GM21360 (cell line): Measurements from ENCODE around the gene ANKRD11.
"Not testable (repeated sequence)": the region's sequence is repeated elsewhere in the genome, so short reads cannot be mapped to it uniquely, and the experiment has no call there.

Experiments used
- ATAC-seq: cut with Tn5 transposase; IDR thresholded peaks from one replicate; pipeline ENCODE4 v1.9.1; 2021; ENCODE audit warnings: mild to moderate bottlenecking, moderate library complexity; ENCODE audit not compliant: unreplicated experiment

ANKRD11 gene

DNA sequence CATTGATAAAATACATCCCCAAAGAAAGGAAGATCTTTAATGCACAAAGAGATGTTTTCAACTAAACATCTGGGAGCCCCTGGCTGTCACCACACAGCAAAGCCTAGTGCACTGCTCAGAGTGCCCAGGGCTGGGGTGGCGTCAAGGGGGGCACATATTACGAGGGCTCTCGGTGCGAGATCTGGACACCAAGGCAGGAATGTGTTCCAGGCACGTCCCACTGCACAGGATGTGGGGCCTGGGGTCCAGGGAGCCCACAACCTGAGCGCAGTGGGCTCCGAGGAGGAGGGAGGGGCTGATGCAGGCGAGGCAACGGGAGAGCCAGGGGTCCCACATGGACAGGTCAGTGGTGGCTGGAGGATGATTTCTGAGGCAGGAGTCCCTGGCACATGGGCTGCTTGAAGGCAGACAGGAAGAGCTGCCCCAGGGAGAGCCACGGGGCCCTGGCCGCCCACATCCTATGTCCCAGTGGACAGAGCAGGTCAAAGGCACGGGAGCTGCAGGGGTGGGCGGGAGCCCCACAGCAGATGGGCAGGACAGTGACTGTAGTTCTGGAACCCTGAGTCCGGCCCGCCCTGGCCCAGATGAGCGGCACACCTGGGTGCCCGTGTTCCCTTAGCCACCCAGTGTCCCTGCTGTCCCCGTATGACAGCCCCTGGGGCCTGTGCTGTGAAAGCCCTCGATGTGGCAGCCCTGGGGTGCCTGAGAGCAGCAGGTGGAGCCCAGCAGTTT lies 216.5 kb downstream of the ANKRD11 start:
- no peak for ATAC-seq

GRCh38 chr16:89272631-89273030 lies 217.7 kb downstream of the ANKRD11 start:
- ATAC-seq = no peak

GRCh38 chr16:89270666-89271345 lies 219.6 kb downstream of the ANKRD11 start:
- no peak for ATAC-seq

GRCh38 chr16:89269805-89270665 lies 220.3 kb downstream of the ANKRD11 start:
- ATAC-seq = no peak

DNA sequence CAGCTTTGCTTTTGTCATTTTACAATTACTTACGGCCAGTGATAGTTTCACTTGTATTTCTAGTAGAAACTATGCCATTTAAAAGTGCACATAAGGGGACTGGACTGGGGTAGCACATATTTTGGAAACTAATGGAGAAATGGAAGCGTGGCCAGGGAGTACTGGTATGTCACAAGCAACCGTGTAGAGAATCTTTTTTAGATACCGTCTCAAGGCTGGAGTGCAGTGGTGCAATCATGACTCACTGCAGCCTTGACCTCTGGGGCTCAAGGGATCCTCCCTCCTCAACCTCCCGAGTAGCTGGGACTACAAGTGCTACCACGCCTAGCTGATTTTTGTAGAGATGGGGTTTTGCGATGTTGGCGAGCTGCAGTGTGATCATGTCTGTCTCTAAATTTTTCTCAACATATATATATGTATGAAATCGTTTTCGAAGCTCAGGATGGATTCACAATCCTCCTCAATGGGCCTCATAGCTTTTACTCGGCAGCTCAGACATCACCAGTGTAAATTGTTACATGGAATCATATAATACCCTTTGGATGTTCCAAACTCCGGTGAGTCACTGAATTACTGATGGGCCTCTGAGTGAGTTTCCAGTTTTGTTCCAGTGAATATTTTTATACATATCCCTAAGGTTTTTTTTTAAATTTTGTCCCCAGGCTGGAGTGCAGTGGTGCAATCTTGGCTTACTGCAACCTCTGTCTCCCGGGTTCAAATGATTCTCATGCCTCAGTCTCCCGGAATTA lies 221.2 kb downstream of the ANKRD11 start:
- no peak for ATAC-seq

DNA sequence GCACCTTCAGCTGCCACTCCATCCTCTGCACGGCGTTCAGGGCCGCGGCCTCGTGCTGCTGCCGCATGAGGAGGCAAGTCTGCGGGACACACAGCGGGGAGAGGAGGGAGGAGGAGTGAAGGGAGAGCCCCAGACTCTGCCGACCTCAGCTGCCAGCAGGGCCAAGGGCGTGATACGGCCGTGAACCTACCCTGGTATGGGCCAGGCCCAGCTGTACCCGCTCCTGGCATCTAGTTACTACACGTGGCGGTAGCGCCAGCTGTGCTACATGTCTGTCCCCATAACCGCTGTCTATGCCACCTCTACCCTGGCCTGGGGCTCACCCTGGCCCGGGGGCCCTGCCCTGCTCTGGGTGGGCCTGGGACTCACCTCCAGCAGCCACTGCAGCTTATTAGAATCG lies 221.8 kb downstream of the ANKRD11 start:
- ATAC-seq = no peak

DNA sequence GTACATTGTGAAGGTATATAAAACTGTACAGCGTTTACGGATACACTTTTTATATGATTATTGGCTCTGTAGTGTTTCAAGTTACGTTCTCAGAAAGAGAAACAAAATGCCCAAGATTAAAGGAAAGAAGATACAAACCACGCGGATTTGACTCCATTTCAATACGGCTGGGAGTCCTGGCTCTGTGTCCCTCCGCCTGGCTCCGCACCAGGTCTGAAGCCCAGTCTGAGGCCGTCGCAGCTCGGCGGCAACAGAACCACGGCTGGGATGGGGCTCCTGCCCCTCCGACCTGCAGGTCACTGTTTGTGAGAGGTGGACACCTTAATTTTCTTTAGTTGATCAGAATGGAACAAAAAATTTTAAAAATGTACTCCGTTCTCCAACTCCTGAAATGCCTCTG lies 222.6 kb downstream of the ANKRD11 start:
- not testable (repeated sequence) for ATAC-seq

GRCh38 chr16:89266521-89267134 lies 223.7 kb downstream of the ANKRD11 start:
- no peak for ATAC-seq

DNA sequence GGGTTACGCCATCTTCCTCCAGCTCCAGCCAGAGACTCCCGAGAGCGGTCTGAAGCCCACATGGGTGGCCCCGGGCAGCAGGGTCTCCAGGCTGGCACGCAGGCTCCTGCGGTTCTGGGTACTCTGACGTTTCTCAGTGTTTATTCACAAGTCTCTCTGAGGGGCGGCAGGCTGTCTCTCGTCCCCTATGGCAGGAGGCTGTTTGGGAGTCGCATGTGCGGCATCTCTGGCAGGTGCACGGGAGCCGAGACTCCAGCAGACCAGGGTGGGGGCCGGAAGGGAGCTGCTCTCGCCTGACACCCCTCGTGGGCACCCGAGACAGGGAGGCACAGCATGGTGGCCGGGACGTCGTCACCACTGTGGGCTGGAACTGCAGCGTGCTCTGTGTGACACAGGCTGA lies 224.7 kb downstream of the ANKRD11 start:
- no peak for ATAC-seq

GRCh38 chr16:89264800-89265550 lies 225.4 kb downstream of the ANKRD11 start:
- no peak for ATAC-seq

GRCh38 chr16:89261691-89262563 lies 228.4 kb downstream of the ANKRD11 start:
- ATAC-seq = no peak

DNA sequence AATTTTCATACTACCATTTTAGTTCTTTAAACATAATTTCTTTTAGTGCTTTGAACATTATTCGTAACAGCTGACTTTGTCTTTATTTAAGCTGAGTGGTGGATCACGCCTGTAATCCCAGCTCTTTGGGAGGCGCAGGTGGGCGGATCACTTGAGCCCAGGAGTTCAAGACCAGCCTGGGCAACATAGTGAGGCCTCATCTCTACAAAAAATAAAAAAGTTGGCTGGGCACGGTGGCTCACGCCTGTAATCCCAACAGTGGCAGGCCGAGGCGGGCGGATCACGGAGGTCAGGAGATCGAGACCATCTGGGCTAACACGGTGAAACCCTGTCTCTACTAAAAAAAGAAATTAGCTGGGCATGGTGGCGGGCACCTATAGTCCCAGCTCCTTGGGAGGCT lies 230.5 kb downstream of the ANKRD11 start:
- ATAC-seq = not testable (repeated sequence)

DNA sequence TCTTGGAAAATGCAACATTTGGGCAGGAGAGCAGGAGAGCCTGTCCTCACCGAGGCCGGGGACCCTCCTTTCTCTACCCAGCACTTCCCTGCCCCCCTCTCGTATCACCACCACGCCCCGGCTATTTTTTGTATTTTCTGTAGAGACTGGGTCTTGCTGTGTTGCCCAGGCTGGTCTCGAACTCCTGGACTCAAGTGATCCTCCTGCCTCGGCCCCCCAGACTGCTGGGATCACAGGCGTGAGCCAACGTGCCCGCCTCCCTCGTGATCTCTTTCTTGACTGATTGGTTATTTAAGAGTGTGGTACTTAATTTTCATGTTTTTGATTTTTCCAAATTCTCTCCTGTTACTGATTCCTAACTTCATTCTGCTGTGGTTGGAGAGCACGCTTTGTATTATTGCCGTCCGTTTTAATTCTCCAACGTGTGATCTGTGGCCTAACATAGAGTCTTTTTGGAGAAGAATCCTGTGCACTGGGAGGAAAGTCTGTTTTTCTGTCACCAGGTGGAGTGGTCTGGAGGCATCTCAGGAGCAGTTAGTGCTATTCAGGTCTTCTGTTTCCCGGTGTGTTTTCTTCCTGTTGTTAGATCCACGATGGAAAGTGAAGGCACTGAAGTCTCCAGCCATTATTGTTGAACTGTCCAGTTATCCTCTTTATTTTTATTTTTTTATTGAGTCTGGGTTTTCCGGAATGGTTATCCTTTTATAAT lies 232.4 kb downstream of the ANKRD11 start:
- no peak for ATAC-seq

GRCh38 chr16:89257281-89257731 lies 233.1 kb downstream of the ANKRD11 start:
- ATAC-seq = no peak

GRCh38 chr16:89256651-89257254 lies 233.6 kb downstream of the ANKRD11 start:
- ATAC-seq = no peak

DNA sequence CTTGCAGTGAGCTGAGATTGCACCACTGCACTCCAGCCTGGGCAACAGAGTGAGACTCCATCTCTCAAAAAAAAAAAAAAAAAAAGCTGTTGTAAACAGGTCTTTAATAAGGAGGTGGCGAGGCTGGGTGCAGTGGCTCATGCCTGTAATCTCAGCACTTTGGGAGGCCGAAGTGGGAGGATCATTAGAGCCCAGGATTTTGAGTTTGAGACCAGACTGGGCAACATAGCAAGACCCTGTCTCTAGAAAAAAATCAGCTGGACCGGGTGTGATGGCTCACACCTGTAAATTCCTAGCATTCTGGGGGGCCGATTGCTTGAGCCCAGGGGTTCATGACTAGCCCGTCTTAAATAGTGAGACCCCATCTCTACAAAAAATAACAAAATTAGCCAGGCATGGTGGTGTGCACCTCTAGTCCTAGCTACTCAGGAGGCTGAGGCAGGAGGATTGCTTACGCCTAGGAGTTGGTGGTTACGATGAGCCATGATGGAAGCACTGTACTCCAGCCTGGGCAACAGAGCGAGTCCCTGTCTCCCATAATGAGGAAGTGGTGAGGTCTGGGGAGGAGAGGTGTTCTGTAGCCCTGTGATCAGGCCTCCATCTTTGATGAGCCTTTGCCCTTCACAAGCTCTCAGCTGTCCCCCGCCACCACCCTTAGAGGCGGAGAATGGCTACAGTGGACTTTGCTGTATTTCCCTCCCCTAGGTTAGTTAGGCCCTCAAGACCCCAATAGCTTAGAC lies 236.6 kb downstream of the ANKRD11 start:
- ATAC-seq = no peak
